Ecto neural progenitor cell (in vitro differentiated cells): Measurements from ENCODE around the gene FAM20C.
"Not testable (repeated sequence)": the region's sequence is repeated elsewhere in the genome, so short reads cannot be mapped to it uniquely, and the experiment has no call there.

Experiments
- DNase-seq: peaks from one replicate; pipeline ENCODE4 v3.0.0-alpha.2; 2018; ENCODE audit warnings: low spot score

Gene FAM20C

DNA sequence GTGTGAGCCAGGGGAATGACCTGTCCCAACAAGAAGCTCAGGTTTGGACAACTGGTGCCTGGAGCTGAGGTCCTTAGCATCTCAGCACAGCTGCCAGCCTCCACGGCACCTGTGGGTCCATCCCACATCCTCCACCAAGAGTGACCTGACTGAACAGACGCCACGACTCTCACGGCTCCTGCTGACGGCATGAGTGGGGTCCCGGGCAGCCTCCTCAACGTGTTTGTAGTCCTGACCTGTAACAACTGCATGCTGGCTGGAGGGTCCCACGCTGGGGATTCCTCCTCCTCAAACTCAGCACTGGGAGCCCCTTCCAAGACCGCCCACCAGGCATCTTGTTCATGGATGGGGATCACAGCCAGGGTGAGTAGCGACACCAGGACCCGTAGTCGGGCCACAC is 36.2 kb downstream of the FAM20C start:
- DNase-seq: no peak

DNA sequence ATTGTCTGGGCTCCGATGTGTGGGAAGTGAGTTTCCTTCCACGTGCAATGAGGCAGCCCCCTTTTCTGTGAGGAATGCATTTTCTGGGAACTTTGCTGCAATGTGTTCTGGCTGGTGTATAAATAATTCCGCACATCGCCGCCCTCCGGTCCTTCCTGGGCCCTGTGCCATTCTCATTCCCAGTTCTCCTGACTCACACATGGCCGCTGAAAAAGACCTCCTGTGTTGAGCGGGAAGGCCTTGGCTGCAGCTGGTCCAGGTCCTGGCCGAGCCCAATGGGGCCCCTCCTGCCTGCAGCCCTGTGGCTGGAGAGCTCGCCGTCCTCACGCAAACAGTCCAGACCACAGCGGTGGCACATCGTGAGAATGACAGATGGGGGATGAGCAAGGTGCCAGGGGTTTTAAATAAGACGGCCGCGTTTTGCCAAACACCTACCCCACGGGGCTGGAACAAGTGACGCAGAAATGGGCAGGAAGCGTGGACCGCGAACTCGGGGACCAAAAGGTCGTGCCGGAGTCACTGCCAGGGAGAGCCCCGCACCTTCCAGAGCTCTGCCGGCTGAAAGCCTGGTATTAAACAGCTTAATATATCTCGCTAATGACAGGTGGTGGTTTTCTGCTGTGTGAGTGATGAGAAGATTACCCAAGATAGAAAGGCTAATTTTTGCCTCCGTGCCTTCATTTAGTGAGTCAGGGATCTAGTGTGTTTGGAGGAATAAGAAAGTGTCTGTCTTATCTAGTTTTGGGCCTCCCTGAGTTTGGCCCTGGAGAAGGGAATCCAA is 37.0 kb downstream of the FAM20C start:
- no peak for DNase-seq

DNA sequence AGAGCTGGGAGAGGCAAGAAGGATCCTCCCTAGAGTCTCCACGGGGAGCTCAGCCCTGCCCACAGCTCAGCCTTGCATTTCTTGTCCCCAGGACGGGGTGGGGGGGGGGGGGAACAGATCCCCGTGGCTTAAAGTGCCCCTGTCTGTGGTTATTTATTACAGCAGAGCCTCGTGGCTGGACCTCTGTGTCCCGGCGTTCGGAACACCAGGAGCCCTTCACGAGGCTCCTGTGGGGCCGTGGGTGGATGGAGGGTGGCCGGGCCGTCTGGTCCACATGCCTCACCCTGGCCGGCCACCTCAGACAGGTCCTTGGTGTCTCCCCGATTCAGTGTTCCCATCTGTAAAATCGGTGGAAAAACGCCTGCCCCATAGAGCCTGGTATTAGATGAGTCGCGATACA is 37.9 kb downstream of the FAM20C start:
- no peak for DNase-seq

DNA sequence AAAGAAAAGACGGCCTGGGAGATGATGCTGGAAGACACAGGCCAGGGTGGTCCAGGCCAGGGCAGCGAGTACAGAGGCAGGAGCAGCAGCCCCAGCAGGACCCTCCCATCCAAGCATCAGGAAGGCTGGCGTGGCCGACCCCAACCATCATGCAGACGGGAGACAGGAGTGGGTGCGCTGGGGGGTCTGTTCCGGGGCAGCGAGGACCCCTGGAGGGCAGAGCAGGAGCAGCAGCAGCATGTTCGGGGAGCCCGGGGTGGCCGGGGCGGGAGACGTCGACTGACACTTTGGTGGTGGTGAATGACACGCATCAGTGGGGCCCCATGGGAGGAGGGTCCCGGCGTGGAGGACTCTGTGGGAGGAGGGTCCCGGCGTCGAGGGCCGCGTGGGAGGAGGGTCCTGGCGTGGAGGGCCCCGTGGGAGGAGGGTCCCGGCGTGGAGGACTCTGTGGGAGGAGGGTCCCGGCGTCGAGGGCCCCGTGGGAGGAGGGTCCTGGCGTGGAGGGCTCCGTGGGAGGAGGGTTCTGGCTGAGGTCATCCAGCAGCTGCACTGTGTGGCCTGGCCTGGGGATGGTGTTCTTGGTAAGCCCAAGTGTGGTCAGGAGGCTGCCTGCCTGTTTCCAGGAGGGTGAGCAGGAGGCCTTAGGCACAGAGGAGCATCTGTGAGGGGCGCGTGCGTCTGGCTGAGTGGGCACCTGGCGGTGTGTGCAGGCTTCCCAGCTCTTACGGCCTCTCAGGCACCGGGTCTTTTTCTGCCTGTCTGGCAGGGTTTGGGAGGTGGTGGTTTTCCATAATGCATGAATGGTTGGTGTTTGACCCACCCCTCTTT is 38.9 kb downstream of the FAM20C start:
- no peak for DNase-seq

DNA sequence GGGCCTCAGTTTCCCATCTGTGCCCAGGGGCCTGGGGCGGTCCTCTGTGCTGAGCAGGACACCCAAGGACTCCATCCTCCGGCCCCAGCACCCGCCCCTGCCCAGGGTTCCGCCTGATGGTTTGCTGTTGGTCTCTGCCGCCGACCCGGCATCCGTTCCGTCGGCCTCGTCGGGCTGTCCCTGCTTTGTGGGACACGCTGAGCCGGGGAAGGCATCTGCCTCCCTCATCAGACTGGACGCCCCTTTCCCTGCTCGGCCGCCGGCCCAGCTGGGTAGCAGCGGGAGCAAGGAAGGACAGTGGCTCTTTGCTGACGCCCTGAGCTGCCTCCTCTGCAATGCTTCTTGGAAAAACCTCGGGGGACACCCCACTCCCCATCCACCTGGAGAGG is 39.5 kb downstream of the FAM20C start:
- no peak for DNase-seq

DNA sequence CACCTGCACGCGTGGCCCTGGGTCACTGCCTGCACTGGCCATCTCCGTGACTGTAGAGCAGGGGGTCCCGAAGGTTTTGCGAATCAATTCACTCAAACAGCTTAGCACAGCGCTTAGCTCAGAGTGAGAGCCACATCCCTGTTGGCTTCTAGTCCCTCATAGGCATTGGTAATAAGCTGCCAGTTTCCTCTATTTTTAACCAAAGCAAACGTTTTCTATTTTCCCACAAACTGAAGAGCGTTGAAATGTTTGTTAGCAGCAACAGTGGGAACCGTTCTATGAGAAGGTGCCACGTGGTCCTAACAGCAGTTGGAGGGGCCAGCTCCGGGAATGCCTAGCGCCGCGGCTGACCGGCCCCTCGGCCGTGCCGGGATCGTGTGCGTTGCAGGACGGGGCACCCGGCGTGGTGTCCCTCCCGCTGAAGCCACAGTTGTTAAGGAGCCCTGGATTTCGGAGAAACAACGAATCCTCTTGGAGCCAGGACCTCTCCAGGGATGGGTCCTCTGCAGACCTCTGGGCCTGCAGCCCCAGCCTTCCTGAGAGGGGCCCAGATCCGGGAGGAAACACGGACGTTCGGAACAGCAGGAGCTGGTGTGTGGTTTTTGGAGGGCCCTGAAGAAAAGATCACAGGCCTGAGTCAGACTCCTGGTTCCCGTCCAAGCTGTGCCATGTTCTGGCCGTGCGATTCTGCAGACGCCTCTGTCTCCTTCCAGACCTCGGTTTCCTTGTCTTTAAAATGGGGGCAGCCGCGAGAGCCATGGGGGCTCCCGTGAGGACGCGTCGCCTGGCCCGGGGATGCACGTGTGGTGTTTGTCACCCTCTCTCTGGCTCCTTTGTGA is 40.3 kb downstream of the FAM20C start:
- DNase-seq: no peak

DNA sequence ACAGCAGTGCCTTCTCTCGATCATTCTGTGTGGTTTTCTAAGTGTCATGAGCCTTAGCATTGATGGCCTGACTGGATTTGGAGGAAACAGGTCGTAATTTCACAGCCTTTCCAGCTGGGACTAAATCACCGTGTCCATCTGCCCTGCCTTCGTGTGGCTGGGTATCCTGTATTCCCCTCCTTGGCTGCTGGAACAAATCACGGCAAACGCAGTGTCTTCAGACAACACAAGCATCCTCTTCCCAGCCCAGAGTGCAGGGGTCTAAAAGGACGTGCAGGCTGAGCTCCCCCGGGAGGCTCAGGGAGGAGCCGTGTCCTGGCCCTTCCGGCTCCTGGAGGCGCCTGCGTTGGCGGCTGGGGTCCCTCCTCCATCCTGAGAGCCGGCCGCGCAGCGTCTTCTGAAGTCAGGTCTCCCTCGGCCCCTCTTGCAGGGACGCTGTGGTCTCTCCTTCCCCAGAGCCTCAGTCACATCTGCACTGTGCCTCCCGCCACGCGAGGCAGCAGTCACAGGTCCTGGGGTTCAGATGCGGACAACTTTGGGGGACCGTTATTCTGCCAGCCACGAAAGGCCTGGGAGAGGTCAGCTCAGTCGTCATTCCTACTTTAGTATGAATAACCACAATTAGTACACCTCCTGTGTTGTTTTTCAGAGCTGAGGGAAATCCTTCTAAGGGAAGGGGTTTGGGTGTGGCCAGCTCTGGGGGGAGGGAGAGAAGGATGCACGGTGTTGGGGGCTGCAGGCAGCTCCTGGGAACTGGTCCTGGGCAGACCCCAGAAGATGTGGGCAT is 41.1 kb downstream of the FAM20C start:
- DNase-seq: no peak

DNA sequence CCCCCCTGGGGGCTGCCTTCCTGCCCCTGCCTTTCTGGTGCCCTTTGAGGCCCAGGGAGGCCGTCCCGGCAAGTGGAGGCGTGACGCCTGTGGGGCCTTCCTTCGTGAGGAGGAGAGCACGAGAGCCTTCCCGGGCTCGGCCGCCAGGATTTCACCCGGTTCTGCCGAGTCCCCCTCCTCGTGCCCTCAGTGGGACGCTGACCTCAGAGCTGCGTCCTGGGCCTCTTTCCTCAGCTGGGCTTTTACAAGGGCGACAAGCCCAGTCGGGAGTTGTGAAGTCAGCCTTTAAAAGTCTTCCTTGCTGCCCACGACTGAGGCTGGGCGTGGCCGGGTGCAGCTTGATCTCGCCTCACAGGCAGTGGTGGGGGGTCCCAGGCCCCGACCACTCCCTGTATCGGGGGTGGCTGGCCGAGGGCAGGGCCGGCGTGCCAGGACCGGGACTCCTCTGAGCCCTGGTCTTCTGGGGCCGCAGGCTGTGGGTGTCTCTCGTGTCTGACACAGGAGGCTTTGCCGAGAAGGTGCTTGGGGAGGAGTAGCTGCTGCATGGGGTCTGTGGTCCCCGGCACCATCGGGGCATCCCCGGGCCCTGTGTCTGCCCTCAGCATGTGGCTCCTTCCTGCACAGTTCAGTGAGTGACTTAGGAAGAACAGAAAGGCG is 41.8 kb downstream of the FAM20C start:
- no peak for DNase-seq

DNA sequence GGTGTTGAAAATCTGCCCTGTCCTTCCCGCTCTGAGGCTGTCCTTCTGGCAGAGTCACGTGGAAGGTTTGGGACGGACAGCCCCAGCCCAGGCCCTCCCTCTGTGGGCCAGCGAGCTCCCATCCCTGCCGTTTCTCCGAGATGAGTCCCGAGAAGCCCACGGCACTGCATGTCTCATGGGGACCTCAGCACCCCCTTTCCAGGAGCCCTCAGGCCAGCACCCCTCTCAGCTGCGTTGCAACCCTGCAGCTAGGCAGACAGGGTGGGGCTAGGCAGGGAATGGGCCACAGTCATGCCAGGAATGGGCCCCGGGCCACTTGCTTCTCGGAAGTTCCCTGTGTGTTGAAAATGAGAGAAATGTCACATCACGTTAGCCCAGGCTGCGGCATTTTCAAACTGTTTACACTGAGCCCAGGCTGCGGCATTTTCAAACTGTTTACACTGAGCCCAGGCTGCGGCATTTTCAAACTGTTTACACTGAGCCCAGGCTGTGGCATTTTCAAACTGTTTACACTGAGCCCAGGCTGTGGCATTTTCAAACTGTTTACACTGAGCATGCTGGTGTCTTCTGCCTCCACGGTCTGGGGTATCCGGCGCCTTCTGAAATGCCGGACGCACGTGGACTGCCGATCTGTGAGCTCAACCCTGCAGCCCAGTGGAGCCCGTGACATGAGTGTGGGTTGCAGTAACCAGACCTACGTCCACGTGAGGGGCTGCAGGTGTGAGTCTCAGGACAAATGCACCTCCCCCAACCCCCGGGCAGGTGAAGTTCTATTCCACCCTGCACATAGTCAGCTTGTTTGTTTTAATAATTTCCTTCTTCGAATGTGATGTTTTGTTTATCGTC is 42.6 kb downstream of the FAM20C start:
- DNase-seq: no peak

DNA sequence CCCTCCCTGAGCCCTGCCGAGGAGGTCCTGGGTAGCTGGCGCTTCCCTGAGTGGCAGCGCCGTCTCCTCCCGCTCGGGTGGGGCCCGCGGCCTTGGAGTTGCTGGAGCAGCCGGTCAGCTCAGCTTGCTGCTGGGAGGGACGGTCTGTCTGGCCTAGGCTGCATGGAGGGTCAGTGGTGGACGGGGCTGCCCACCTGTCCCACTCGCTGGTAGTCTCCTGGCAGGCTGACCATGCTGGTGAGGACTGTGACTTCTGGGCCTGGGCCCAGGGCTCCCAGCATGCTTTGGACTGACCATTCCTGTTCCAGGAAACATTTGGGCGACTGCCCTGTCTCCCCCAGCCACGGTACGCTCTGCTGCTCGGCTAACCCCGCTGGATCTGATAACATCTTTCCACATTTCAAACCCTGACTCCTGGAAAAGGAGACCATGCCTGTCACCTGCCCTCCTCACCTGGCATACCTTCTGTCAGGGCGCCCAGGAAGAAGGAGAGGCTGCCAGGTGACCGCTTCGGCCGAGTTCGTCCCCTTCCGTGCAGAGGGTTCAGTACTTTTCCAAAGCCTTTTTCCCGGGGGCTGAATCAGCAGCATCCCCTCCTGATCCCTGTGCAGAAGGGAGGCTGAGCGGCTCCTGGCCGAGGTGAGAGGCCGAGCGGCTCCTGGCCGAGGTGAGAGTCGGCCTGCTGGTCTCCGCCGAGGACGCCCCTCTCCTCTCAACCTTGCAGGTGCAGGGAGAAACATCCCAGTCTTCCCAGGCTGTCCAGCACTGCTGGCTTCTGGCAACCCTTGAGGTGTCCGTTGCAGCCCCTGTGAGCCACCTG is 43.4 kb downstream of the FAM20C start:
- no peak for DNase-seq

DNA sequence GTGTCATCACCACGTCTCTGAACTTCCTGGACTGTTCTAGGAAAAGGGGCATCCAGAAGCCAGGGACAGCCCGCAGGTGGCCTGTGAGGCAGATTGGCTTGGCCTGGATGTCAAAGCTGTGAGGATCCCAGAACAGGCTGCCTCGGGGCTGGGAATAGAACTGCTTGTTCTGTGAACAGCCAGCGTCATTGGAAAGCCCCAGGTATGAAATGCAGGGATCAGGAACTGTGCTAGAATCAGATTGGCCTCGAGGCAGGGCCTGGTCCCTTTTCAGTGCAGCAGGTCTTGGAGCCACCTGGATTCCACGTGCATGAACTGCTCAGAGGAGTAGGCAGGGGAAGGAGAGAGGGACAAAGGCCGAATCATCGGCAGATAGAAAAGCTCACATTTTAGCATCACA is 44.6 kb downstream of the FAM20C start:
- DNase-seq: no peak

DNA sequence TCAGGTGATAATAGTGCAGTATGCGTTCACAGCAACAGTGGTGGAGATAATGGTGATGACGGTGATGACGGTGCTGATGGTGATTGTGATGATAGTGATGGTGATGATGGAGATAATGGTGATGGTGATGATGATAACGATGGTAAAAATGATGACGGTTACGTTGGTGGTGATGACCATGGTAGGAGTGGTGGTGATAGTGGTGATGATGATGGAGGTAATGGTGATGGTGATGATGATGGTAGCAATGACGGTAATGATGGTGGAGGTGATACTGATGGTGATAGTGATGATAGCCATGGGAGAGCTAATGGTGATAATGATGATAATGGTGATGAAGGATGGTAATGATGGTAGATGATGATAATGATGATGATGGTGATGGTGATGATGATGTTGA is 45.0 kb downstream of the FAM20C start:
- DNase-seq: no peak

DNA sequence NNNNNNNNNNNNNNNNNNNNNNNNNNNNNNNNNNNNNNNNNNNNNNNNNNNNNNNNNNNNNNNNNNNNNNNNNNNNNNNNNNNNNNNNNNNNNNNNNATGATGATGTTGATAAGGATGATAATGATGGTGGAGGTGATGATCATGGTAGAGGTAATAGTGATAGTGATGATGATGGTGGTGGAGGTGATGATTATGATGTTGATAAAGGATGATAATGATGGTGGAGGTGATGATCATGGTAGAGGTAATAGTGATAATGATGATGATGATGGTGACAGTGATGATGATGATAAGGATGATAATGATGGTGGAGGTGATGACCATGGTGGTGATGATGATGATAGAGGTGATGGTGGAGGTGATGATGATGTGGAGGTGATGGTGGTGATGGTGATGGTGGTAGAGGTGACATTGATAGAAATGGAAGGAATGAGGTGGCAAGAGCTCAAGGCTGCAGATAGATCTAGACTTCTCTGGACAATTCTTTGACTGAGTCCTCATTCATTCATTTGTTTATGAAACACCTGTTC is 47.8 kb downstream of the FAM20C start:
- DNase-seq: no peak

DNA sequence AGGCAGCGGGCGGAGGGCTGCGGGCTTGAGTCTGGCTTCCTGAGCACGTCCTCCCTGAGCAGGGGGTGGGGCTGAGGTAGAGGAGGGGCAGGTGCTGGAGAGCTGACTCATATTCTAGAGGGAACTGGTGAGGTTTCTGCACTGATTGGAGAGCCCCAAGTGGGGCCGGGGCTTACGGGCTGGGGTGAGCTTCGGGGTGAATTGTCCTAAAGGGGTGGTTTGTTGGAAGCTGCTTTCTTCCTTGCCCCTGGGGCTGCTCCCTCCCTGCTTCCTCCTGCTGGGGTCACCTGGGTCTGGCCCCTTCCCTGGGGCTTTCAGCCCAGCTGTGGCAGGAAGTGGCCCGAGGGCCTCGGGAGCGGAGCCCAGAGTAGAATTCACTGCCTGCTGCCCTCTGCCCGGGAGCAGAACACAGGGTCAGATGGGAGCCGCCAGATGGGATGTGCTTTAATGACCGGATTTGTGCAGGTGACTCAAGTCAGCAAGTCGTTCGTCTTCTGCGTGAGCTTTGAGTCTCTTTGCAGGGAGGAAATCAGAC is 48.6 kb downstream of the FAM20C start:
- DNase-seq: no peak

DNA sequence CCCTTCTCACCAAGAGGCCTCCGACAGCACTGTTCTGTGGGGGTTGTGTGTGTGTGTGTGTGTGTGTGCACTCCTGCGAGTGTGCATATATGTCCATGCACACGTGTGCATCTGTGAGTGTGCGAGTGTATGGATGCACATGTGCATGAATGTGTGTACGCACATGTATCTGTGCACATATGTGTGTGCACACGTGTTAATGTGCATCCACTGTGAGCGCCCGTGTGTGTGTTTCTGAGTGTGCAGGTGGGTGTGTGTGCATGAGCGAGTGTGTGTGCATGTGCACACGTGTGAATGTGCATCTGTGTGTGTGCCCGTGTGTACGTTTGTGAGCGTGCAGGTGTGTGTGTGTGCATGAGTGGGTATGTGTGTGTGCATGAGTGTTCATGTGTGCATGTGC is 49.1 kb downstream of the FAM20C start:
- DNase-seq: no peak

DNA sequence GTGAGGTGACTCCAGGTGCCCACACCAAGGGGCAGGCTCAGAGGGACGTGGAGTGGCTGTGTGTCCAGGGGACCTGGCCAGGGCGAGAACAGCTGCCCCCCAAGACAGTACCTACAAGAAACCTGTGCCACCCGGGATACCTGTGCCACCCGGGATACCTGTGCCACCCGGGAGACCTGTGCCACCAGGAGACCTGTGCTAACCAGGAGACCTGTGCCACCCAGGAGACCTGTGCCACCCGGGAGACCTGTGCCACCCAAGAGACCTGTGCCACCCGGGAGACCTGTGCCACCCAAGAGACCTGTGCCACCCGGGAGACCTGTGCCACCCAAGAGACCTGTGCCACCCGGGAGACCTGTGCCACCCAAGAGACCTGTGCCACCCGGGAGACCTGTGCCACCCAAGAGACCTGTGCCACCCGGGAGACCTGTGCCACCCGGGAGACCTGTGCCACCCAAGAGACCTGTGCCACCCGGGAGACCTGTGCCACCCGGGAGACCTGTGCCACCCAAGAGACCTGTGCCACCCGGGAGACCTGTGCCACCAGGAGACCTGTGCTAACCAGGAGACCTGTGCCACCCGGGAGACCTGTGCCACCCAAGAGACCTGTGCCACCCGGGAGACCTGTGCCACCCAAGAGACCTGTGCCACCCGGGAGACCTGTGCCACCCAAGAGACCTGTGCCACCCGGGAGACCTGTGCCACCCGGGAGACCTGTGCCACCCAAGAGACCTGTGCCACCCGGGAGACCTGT is 50.6 kb downstream of the FAM20C start:
- not testable (repeated sequence) for DNase-seq

DNA sequence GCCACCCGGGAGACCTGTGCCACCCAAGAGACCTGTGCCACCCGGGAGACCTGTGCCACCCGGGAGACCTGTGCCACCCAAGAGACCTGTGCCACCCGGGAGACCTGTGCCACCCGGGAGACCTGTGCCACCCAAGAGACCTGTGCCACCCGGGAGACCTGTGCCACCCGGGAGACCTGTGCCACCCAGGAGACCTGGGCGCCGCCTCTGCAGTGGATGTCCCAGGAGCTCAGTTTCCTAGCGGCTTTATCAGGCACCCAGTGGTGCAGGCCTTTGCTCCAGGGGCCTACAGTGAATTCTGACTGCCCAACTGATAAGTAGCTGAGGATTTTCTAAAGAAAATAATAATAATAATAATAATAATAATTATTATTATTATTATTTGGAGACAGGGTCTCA is 51.2 kb downstream of the FAM20C start:
- DNase-seq: not testable (repeated sequence)

DNA sequence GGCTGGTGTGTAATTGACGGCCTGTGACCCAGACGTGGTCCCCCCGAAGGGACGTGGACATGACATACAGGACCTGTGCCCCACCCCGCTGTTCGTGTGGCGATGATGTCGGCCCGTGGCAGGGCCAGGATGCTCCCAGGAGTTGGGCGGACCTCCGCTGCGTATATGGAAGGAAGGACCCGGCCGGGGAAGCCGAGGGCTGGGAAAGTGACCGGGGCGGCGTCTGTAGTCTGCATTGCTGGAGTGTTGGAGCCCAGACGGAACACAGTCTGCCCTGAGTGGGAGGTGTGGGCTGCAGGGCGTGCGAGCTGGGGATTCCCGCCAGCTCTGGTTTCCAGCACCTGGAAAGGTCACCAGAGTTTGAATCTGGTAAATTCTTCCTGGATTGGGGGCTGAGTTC is 52.6 kb downstream of the FAM20C start:
- DNase-seq: no peak
